Duodenal mucosa (tissue), 2 donors: ENCODE data around the gene HELZ.

Source experiments
- H3K27ac ChIP-seq: one replicate; pipeline ENCODE4 v1.7.0; 2013; ENCODE audit warnings: low read depth, low read length
- H3K27me3 ChIP-seq, 2 donors: one replicate each; pipeline ENCODE4 v1.7.0; 2013; ENCODE audit warnings: low read length in 2 of 2, control low read depth in 1 of 2; ENCODE audit not compliant: insufficient read depth in 2 of 2, control insufficient read depth in 1 of 2
- H3K36me3 ChIP-seq, 2 donors: one replicate each; pipeline ENCODE4 v1.7.0; 2013; ENCODE audit warnings: low read length in 2 of 2, control low read depth in 1 of 2; ENCODE audit not compliant: insufficient read depth in 2 of 2, control insufficient read depth in 1 of 2
- H3K4me1 ChIP-seq, 2 donors: one replicate each; pipeline ENCODE4 v1.7.0; 2013; ENCODE audit warnings: low read length in 2 of 2, control low read depth in 1 of 2; ENCODE audit not compliant: insufficient read depth in 2 of 2, control insufficient read depth in 1 of 2
- H3K4me3 ChIP-seq, 2 donors: one replicate each; pipeline ENCODE4 v1.7.0; 2013; ENCODE audit warnings: low read length in 2 of 2, low read depth in 1 of 2
- H3K9ac ChIP-seq, 2 donors: one replicate each; pipeline ENCODE4 v1.7.0; 2013; ENCODE audit warnings: low read length in 2 of 2, low read depth in 1 of 2
- H3K9me3 ChIP-seq, 2 donors: one replicate each; pipeline ENCODE4 v1.7.0; 2013; ENCODE audit warnings: low read length in 2 of 2, control low read depth in 1 of 2; ENCODE audit not compliant: control insufficient read depth in 1 of 2

Gene HELZ

DNA sequence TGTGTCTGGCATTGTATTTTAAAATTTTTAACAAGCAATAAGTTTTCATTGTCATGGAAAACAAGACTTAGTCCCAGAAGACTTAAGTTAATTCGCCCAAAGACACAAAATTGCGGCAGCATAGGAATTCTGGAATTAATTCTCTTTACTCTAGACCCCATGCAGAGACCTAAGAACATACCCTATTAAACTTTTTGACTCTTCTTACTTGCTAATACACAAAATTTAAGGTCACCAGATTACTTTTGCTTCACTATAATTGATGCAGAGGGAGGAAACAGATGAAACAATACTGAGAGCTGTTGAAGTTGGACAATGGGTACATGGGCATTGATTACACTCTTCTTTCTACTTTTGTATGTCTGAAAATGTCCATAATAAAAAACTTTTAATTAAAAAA is 12.6 kb downstream of the HELZ start:
- Histone ChIP-seq H3K9ac (no peak overlapping the region), H3K4me3 (no peak overlapping the region)

DNA sequence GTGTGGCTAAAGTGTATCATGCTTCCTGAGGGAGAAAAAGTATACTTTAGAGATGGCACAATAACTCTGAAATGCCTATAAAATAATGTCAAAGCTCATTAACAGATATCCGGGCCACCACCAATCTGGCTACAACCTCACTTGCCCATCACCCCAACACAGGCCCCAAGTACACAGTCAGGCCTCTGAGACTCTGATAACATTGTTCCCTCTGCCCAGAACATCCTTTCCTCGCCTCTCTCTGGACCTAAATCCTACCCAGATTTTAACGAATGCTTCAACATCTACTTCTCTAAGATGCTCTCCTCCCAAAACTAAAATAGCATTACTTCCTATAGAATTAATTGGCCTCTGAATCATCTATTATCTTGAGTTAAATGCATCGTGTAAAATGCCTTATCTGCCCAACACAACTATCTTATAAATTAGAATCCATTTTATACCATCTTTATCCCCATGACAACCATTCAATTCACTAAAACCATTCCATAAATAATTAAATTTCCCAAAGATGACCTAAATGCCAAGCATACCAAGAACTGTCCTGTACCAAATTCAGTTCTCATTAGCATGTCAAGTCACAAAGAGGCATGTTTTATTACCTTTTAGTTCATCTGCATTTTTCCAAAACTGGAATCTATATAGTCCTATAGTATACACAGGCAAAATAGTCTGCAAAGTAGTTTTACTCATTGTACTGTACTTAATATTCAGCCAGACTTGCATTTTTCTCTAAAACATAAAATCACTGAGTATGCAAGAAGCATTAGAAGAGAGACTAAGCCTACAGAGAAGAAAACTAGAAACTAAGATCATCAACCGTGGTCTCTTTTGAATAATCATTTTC is 15.7 kb downstream of the HELZ start:
- H3K36me3 ChIP-seq, result peaks cover 8 to 13% of the 10 kb centered on the region in 2 donors
- no peaks in the 10 kb centered on the region for H3K27me3 ChIP-seq
- H3K4me1 ChIP-seq, result no peaks in the 10 kb centered on the region
- H3K9me3 ChIP-seq, result no peaks in the 10 kb centered on the region
- H3K4me3 ChIP-seq, result no peak overlapping the region
- H3K27ac ChIP-seq, result no peak overlapping the region
- H3K9ac ChIP-seq, result no peak overlapping the region

More for the DNA sequence above, 12.6 kb downstream of the HELZ start:
- no peaks in the 10 kb centered on the region for H3K9me3 ChIP-seq
- no peaks in the 10 kb centered on the region for H3K4me1 ChIP-seq
- H3K27me3 ChIP-seq, result no peaks in the 10 kb centered on the region
- H3K36me3 ChIP-seq, result peaks cover 12 to 34% of the 10 kb centered on the region in 2 donors
- H3K27ac ChIP-seq, result no peak overlapping the region

DNA sequence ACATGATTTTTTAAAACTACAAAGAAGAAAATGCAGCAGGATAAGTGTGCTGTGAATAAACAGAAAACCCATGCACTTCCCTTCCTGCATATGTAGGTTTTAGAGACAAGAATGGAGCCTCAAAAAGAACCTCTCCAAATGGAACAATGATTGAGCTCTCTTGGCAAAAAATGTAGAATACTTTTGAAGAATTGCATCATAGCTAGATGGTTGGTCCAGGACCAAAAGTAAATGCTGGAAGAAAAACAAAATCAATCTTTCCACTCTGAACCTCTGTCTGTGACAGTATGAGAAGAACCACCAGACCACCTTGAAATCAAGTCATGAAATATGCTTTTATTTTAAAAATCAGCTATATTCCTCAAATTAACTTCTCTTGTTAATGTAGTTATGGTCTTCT is 17.5 kb downstream of the HELZ start:
- H3K4me3 ChIP-seq, result no peak overlapping the region
- H3K9ac ChIP-seq, result no peak overlapping the region
- H3K4me1 ChIP-seq, result no peaks in the 10 kb centered on the region
- no peaks in the 10 kb centered on the region for H3K27me3 ChIP-seq
- no peak overlapping the region for H3K27ac ChIP-seq
- H3K9me3 ChIP-seq, result no peaks in the 10 kb centered on the region
- H3K36me3 ChIP-seq, result peaks cover 8 to 9% of the 10 kb centered on the region in 2 donors

DNA sequence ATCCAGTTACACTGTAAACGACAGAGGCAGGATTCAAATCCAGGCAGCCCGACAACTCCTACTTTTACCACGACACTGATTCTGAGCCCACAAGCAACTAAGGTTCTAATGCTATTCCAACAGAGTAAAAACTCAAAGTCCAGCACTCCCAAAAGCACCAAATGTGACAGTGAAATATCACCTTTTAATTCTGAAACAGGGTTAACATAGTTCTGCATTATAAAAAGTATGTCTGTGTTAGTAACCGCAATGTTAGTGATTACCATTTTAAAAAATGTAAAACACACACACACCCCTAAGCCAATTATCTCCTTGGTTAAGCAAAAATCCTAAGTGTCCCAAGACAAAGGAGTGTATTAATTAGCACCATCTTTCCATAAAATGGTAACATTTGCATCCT is 19.7 kb downstream of the HELZ start:
- Histone ChIP-seq H3K36me3 (peaks cover 8 to 13% of the 10 kb centered on the region in 2 donors), H3K4me1 (no peaks in the 10 kb centered on the region), H3K4me3 (no peak overlapping the region), H3K27me3 (no peaks in the 10 kb centered on the region), H3K27ac (no peak overlapping the region), H3K9me3 (no peaks in the 10 kb centered on the region), H3K9ac (no peak overlapping the region)

DNA sequence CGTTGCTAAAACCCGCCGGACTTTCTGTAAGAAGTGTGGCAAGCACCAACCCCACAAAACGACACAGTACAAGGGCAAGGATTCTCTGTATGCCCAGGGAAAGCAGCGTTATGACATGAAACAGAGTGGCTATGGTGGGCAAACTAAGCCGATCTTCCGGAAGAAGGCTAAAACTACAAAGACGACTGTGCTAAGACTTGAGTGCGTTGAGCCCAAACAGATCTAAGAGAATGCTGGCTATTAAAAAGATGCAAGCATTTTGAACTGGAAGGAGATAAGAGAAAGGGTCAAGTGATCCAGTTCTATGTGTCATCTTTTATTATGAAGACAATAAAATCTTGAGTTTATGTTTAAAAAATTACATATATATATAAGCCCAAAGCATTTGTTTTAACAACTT is 20.3 kb downstream of the HELZ start:
- H3K27ac ChIP-seq, result no peak overlapping the region
- H3K9ac ChIP-seq, result no peak overlapping the region
- H3K4me3 ChIP-seq, result no peak overlapping the region
- H3K27me3 ChIP-seq, result no peaks in the 10 kb centered on the region
- no peaks in the 10 kb centered on the region for H3K9me3 ChIP-seq
- peaks cover 7 to 13% of the 10 kb centered on the region in 2 donors for H3K36me3 ChIP-seq
- H3K4me1 ChIP-seq, result no peaks in the 10 kb centered on the region

- Histone ChIP-seq H3K27me3 (no peaks in the 10 kb centered on the region), H3K27ac (no peak overlapping the region), H3K4me3 (no peak overlapping the region), H3K9ac (no peak overlapping the region), H3K4me1 (no peaks in the 10 kb centered on the region), H3K9me3 (no peaks in the 10 kb centered on the region), H3K36me3 (peaks cover 0 to 13% of the 10 kb centered on the region in 2 donors)
Measured at GRCh38 chr17:67223924-67224323, 21.1 kb downstream of the HELZ start.

DNA sequence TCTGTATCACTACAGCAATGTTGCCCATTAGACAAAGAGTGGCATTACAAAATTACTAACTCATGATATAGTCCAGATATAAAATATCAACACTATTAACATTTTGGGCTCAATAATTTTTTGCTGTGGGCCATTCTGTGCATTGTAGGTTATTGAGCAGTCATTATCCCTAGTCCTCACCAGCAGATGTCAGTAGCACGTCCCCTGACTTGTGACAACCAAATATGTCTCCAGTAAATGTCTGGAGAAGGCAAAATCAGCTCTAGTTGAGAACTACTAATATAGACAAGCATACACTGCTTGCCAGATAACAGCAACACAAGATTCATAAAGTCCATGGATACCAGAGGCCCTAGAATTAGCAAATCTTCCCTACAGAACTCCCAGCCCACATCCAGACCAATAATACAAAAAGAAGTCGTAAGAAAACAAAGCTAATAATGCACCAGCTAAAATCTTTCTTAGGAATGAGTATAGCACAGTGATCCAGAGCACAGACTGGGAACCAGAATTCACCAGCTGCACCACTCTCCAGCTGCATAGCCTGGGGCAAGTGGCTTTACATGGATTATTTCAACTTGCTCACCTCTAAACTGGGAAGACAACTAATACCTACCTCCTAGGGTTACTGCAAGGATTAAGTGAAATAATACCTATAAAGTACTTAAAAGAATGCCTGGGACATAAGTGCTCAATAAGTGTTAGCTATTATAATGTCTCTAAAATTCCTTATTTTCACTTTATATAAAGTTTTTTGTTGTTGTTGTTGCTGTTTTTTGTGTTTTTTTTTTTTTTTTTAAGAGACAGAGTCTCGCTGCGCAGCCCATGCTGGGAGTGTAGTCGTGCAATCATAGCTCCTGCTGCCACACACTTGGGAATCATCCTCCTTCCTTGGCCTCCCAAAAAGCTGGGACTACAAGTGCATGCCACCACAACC is 23.7 kb downstream of the HELZ start:
- no peak overlapping the region for H3K27ac ChIP-seq
- no peaks in the 10 kb centered on the region for H3K9me3 ChIP-seq
- no peaks in the 10 kb centered on the region for H3K27me3 ChIP-seq
- peaks cover 9 to 33% of the 10 kb centered on the region in 2 donors for H3K36me3 ChIP-seq
- no peak overlapping the region for H3K4me3 ChIP-seq
- peaks cover 6 to 11% of the 10 kb centered on the region in 2 donors for H3K4me1 ChIP-seq
- no peak overlapping the region for H3K9ac ChIP-seq

DNA sequence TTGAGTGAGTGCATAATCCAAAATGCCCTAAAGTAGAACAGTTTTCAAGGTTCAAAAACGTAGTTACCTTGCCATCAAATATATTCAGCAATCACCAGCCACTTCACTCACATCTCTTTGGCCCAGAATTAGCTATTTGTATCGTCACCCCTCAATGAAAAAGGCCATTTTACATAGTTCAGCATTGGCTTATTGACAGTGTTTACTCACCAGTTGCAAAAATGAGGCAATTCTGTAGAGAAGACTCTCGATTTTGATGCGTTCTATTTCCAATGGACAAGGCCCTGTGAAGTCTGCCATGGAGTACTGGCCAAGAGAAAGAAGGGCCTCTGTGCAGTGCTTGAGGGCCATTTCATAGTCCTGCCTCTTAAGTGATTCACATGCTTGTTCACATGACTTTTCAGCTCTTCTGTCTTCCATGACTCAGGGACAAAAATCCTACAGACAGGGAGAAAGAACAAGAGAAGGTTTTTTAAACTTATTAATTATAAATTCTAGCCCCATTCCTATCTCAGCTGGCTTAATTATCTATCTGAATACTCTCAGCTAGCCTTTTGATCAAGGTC is 26.5 kb downstream of the HELZ start:
- H3K4me3 ChIP-seq, result no peak overlapping the region
- no peak overlapping the region for H3K27ac ChIP-seq

GRCh38 chr17:67217446-67217845 is 27.6 kb downstream of the HELZ start:
- Histone ChIP-seq H3K36me3 (peaks cover 14 to 27% of the 10 kb centered on the region in 2 donors), H3K4me3 (no peak overlapping the region), H3K27me3 (no peaks in the 10 kb centered on the region), H3K27ac (no peak overlapping the region), H3K4me1 (peaks cover 6 to 25% of the 10 kb centered on the region in 2 donors), H3K9me3 (no peaks in the 10 kb centered on the region), H3K9ac (no peak overlapping the region)

More for the DNA sequence above, 26.5 kb downstream of the HELZ start:
- Histone ChIP-seq H3K9me3 (no peaks in the 10 kb centered on the region), H3K27me3 (no peaks in the 10 kb centered on the region), H3K9ac (no peak overlapping the region), H3K4me1 (peaks cover 6 to 20% of the 10 kb centered on the region in 2 donors), H3K36me3 (peaks cover 14 to 30% of the 10 kb centered on the region in 2 donors)
